ENCODE data around the gene CCNYL1.

DNA sequence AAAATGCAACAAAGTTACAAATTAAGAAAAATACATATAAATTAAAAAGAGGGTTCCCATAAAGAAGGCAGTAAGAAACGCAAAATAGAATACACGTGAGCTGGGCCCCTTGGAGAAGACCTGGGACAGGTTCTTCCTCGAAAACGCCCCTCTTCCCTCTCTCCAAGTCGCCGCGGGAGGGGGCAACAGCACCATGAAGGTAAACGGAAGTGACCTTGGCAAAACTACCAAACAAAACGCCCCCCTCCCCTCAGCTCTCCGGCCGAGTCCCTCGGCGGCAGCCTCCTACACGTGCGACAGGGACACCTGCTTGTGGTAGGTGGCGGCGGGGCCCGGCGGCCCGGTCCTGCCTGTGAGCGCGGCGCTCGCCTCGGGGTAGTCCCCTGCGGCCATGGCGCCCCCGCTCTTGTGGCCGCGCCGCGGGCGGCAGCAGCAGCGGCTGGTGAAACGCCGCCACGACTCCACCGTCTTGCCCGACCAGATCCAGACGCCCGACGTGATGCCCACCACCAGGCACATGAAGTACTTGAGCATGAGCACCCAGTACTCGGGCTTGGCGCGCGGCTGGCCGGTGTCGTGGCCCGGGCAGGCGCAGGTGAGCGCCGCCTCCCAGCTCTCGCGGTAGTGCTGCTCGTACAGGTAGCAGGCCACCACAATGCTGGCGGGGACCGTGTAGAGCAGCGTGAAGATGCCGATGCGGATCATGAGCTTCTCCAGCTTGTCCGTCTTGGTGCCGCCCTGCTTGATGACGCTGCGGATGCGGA is 55.4 kb downstream of the CCNYL1 start:
- TF ChIP-seq, protein P1, sequence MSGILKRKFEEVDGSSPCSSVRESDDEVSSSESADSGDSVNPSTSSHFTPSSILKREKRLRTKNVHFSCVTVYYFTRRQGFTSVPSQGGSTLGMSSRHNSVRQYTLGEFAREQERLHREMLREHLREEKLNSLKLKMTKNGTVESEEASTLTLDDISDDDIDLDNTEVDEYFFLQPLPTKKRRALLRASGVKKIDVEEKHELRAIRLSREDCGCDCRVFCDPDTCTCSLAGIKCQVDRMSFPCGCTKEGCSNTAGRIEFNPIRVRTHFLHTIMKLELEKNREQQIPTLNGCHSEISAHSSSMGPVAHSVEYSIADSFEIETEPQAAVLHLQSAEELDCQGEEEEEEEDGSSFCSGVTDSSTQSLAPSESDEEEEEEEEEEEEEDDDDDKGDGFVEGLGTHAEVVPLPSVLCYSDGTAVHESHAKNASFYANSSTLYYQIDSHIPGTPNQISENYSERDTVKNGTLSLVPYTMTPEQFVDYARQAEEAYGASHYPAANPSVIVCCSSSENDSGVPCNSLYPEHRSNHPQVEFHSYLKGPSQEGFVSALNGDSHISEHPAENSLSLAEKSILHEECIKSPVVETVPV (CRISPR knock-in tag; IDR thresholded peaks at IDR 0.05) = no peak
- TF ChIP-seq ZFP30 (CRISPR knock-in tag; IDR thresholded peaks at IDR 0.05) (no peak), ZNF70 (CRISPR knock-in tag; IDR thresholded peaks at IDR 0.05) (no peak), TCF4 (CRISPR knock-in tag; IDR thresholded peaks at IDR 0.05; ENCODE audit: borderline replicate concordance) (no peak), PPARA (CRISPR knock-in tag; IDR thresholded peaks at IDR 0.05; ENCODE audit: borderline replicate concordance) (no peak), ESRRG (CRISPR knock-in tag; IDR thresholded peaks at IDR 0.05) (no peak), ZC3H10 (CRISPR knock-in tag; IDR thresholded peaks at IDR 0.05) (no peak)
- TF ChIP-seq, protein P2, sequence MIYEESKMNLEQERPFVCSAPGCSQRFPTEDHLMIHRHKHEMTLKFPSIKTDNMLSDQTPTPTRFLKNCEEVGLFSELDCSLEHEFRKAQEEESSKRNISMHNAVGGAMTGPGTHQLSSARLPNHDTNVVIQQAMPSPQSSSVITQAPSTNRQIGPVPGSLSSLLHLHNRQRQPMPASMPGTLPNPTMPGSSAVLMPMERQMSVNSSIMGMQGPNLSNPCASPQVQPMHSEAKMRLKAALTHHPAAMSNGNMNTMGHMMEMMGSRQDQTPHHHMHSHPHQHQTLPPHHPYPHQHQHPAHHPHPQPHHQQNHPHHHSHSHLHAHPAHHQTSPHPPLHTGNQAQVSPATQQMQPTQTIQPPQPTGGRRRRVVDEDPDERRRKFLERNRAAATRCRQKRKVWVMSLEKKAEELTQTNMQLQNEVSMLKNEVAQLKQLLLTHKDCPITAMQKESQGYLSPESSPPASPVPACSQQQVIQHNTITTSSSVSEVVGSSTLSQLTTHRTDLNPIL (CRISPR knock-in tag; IDR thresholded peaks at IDR 0.05; ENCODE audit: low read depth) = no peak
- TF ChIP-seq, protein P3, sequence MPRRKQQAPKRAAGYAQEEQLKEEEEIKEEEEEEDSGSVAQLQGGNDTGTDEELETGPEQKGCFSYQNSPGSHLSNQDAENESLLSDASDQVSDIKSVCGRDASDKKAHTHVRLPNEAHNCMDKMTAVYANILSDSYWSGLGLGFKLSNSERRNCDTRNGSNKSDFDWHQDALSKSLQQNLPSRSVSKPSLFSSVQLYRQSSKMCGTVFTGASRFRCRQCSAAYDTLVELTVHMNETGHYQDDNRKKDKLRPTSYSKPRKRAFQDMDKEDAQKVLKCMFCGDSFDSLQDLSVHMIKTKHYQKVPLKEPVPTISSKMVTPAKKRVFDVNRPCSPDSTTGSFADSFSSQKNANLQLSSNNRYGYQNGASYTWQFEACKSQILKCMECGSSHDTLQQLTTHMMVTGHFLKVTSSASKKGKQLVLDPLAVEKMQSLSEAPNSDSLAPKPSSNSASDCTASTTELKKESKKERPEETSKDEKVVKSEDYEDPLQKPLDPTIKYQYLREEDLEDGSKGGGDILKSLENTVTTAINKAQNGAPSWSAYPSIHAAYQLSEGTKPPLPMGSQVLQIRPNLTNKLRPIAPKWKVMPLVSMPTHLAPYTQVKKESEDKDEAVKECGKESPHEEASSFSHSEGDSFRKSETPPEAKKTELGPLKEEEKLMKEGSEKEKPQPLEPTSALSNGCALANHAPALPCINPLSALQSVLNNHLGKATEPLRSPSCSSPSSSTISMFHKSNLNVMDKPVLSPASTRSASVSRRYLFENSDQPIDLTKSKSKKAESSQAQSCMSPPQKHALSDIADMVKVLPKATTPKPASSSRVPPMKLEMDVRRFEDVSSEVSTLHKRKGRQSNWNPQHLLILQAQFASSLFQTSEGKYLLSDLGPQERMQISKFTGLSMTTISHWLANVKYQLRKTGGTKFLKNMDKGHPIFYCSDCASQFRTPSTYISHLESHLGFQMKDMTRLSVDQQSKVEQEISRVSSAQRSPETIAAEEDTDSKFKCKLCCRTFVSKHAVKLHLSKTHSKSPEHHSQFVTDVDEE (CRISPR knock-in tag; IDR thresholded peaks at IDR 0.05) = no peak
- TF ChIP-seq, protein P4, sequence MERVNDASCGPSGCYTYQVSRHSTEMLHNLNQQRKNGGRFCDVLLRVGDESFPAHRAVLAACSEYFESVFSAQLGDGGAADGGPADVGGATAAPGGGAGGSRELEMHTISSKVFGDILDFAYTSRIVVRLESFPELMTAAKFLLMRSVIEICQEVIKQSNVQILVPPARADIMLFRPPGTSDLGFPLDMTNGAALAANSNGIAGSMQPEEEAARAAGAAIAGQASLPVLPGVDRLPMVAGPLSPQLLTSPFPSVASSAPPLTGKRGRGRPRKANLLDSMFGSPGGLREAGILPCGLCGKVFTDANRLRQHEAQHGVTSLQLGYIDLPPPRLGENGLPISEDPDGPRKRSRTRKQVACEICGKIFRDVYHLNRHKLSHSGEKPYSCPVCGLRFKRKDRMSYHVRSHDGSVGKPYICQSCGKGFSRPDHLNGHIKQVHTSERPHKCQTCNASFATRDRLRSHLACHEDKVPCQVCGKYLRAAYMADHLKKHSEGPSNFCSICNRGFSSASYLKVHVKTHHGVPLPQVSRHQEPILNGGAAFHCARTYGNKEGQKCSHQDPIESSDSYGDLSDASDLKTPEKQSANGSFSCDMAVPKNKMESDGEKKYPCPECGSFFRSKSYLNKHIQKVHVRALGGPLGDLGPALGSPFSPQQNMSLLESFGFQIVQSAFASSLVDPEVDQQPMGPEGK (CRISPR knock-in tag; IDR thresholded peaks at IDR 0.05; ENCODE audit: borderline replicate concordance) = no peak
